NB4 (cell line): Measurements from ENCODE around the gene LRRTM4.

Source experiments
- DNase-seq: peaks from one replicate; pipeline ENCODE4 v3.0.0; 2010; ENCODE audit warnings: low read depth
- H3K4me3 ChIP-seq: one replicate; pipeline ENCODE4 v1.5.1; 2011; ENCODE audit warnings: mild to moderate bottlenecking, low read depth, low read length, moderate library complexity
- MYC ChIP-seq: IDR thresholded peaks from 2 replicates; pipeline ENCODE4 v1.6.1; 2011; ENCODE audit warnings: low read depth, low read length
- POLR2A ChIP-seq: IDR thresholded peaks from 2 replicates; pipeline ENCODE4 v1.6.1; 2011; ENCODE audit warnings: mild to moderate bottlenecking; ENCODE audit not compliant: insufficient read length; ENCODE audit errors: extremely low read depth
- TF ChIP-seq, protein P1 (sequence below): IDR thresholded peaks from 2 replicates; pipeline ENCODE4 v1.6.1; 2011; ENCODE audit warnings: low read depth, low read length
- TF ChIP-seq, protein P2 (sequence below): IDR thresholded peaks from one replicate; pipeline ENCODE4 v1.5.1; 2012; ENCODE audit warnings: low read depth, low read length

LRRTM4 gene

GRCh38 chr2:77310416-77310815, 211.8 kb downstream of the LRRTM4 start:
- DNase-seq: no peak
- TF ChIP-seq POLR2A (no peak), MYC (no peak)
- TF ChIP-seq, protein P1, sequence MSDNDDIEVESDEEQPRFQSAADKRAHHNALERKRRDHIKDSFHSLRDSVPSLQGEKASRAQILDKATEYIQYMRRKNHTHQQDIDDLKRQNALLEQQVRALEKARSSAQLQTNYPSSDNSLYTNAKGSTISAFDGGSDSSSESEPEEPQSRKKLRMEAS: no peak
- TF ChIP-seq, protein P2, sequence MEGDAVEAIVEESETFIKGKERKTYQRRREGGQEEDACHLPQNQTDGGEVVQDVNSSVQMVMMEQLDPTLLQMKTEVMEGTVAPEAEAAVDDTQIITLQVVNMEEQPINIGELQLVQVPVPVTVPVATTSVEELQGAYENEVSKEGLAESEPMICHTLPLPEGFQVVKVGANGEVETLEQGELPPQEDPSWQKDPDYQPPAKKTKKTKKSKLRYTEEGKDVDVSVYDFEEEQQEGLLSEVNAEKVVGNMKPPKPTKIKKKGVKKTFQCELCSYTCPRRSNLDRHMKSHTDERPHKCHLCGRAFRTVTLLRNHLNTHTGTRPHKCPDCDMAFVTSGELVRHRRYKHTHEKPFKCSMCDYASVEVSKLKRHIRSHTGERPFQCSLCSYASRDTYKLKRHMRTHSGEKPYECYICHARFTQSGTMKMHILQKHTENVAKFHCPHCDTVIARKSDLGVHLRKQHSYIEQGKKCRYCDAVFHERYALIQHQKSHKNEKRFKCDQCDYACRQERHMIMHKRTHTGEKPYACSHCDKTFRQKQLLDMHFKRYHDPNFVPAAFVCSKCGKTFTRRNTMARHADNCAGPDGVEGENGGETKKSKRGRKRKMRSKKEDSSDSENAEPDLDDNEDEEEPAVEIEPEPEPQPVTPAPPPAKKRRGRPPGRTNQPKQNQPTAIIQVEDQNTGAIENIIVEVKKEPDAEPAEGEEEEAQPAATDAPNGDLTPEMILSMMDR: no peak
- no peak overlapping the region for H3K4me3 ChIP-seq

- TF ChIP-seq, protein P2: no peak
- no peak for TF ChIP-seq POLR2A
- TF ChIP-seq, protein P1: no peak
- TF ChIP-seq MYC: no peak
- DNase-seq: no peak
- no peak overlapping the region for H3K4me3 ChIP-seq
Measured at GRCh38 chr2:77309725-77310124, 212.5 kb downstream of the LRRTM4 start.

DNA sequence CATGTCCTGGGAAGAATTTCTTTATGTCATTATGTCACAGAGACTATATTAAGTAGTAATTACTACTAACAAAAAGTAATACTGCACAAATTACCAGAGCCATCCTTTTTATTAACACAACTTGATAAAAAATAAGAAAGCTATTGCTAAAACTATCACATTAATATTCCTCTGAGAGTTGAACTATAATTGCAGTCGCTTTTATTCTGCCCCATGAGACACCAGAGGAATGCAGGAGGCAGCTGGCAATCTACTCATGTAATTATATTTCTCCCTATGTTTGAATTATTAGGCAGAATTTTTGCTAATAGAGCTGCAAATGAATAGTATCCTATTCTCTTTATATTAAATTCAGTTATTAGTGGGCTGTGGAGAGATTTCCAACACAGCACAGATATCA, 220.7 kb downstream of the LRRTM4 start:
- DNase-seq: no peak
- no peak overlapping the region for H3K4me3 ChIP-seq
- TF ChIP-seq, protein P2: no peak
- no peak for TF ChIP-seq POLR2A
- TF ChIP-seq, protein P1: no peak
- no peak for TF ChIP-seq MYC

DNA sequence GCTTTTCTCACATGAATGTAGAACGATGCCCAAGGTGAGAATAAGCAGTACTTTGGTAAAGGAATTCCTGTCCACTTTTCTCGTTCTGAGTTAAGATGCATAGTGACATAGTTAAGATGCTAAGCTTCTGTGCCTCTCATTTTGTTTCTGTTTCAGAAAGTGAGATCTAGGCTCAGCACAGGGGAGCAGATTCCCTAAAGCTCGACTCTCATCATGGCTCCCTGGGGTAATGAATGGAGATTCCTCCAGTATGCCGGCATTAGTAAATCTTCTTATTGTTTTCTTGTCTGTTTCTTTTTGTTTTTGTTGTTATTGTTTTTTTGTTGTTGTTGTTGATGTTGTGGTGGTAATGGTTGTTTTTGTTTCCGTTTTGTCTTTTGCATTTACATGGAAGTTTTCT, 225.4 kb downstream of the LRRTM4 start:
- TF ChIP-seq MYC: no peak
- TF ChIP-seq, protein P2: no peak
- TF ChIP-seq, protein P1: no peak
- no peak for TF ChIP-seq POLR2A
- DNase-seq: no peak

DNA sequence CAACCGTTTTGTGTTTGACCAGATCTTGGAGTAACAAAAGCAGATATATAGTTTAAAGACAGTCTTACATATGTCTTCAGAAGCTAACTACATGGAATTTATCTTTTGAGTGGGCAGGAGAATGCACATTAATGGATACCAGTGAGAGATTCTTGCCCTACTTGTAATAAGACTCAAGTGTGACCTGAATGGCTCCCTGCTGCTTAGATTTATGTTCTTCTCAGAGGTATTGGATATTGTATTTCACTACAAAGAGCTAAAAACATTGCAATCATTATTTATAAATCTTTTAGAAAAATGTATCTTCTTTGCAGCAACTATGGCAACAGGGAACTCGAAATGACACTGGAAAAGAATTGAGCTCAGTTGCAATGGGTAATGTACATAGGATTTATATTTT, 227.7 kb downstream of the LRRTM4 start:
- H3K4me3 ChIP-seq: no peak overlapping the region
- no peak for DNase-seq
- no peak for TF ChIP-seq MYC
- TF ChIP-seq POLR2A: no peak
- TF ChIP-seq, protein P1: no peak
- TF ChIP-seq, protein P2: no peak

More for the DNA sequence above, 225.4 kb downstream of the LRRTM4 start:
- H3K4me3 ChIP-seq: no peak overlapping the region
